ENCODE measurements around the gene TXNL4A.
"Not testable (repeated sequence)": the region's sequence is repeated elsewhere in the genome, so short reads cannot be mapped to it uniquely, and the experiment has no call there.

GRCh38 chr18:79960161-79960801 is 28.1 kb downstream of the TXNL4A start:
- not testable (repeated sequence) for TF ChIP-seq EZH2 (IDR thresholded peaks at IDR 0.05; ENCODE audit: borderline replicate concordance, insufficient read depth, low read depth, low read length, poor library complexity, severe bottlenecking); CTCF (IDR thresholded peaks at IDR 0.05)

Measured in B cell (primary cell).